ENCODE data around the gene NCAN.

The NCAN gene

DNA sequence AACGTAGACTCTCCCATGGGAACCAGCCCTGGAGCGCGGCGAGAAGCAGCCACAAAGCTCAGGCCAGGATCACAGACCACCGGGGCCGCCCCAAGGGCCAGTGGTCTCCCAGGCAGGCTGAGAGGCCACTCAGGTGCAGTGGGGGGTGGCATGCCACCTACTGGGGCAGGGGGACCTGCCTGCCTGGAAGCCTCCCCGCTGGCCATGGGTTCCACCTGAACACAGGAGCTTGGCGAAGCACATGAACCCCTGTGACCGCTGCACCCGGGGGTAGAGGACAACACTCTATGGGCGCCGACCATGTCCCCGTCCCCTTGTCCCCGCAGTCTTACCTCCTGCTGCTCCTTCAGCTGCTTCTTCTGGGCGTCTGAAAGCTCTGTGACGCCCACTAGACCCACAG, 68.1 kb downstream of the NCAN start:
- TF ChIP-seq, protein P1, sequence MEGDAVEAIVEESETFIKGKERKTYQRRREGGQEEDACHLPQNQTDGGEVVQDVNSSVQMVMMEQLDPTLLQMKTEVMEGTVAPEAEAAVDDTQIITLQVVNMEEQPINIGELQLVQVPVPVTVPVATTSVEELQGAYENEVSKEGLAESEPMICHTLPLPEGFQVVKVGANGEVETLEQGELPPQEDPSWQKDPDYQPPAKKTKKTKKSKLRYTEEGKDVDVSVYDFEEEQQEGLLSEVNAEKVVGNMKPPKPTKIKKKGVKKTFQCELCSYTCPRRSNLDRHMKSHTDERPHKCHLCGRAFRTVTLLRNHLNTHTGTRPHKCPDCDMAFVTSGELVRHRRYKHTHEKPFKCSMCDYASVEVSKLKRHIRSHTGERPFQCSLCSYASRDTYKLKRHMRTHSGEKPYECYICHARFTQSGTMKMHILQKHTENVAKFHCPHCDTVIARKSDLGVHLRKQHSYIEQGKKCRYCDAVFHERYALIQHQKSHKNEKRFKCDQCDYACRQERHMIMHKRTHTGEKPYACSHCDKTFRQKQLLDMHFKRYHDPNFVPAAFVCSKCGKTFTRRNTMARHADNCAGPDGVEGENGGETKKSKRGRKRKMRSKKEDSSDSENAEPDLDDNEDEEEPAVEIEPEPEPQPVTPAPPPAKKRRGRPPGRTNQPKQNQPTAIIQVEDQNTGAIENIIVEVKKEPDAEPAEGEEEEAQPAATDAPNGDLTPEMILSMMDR (IDR thresholded peaks at IDR 0.05; ENCODE audit: insufficient read depth, low read length, poor library complexity, severe bottlenecking), result no peak
- TF ChIP-seq EZH2phosphoT487 (conservative IDR thresholded peaks at IDR 0.05; ENCODE audit: low read length), result no peak
- H3K9me3 ChIP-seq (ENCODE audit: insufficient read depth, low read length), result no peaks in the 10 kb centered on the region

DNA sequence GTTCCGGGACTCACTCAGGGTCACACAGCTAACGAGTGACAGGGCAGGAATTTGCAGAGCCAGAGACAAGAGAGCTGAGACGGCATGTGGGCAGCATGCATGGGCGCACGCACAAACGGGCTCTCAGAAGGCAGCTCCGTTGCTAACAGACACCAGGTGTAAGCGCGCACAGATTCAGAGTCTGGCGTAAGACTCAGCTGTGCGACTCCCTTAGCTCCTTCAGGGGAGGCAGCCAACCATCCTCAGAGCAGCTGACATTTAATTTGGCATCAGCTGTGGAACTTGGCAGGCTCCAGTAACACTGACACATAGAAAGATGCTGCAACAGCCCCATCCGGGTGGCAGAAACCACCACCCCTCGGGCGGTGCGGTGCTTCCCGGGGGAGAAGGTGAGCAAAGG, 68.8 kb downstream of the NCAN start:
- no peaks in the 10 kb centered on the region for H3F3A ChIP-seq (ENCODE audit: insufficient read depth)
- H3K9me2 ChIP-seq (replicated peaks; ENCODE audit: insufficient read depth, low read length), result no peaks in the 10 kb centered on the region
- no peak overlapping the region for H3K27ac ChIP-seq (ENCODE audit: low read depth, low read length)
- no peak overlapping the region for H3K9ac ChIP-seq (ENCODE audit: low read length)
- H2AFZ ChIP-seq (ENCODE audit: low read depth, low read length, severe bottlenecking), result no peak overlapping the region
- H3K4me3 ChIP-seq (ENCODE audit: insufficient read depth, low read length, poor library complexity, severe bottlenecking), result no peak overlapping the region
- H3K36me3 ChIP-seq (ENCODE audit: low read length), result peaks cover 8% of the 10 kb centered on the region; the same call in 1 of the 2 replicates
- no peak for TF ChIP-seq EZH2phosphoT487 (conservative IDR thresholded peaks at IDR 0.05; ENCODE audit: low read length)
- TF ChIP-seq, protein P1 (IDR thresholded peaks at IDR 0.05; ENCODE audit: insufficient read depth, low read length, poor library complexity, severe bottlenecking), result no peak
- no peaks in the 10 kb centered on the region for H3K79me2 ChIP-seq (ENCODE audit: insufficient read depth, low read length)
- no peaks in the 10 kb centered on the region for H4K20me1 ChIP-seq (ENCODE audit: low read depth, low read length)
- H3K27me3 ChIP-seq (ENCODE audit: low read length), result no peaks in the 10 kb centered on the region
- no peak overlapping the region for H3K4me2 ChIP-seq (ENCODE audit: low read depth, low read length, poor library complexity, severe bottlenecking)
- H3K9me3 ChIP-seq (ENCODE audit: insufficient read depth, low read length), result no peaks in the 10 kb centered on the region

More for the DNA sequence above, 68.1 kb downstream of the NCAN start:
- H3K79me2 ChIP-seq (ENCODE audit: insufficient read depth, low read length), result no peaks in the 10 kb centered on the region
- no peaks in the 10 kb centered on the region for H3F3A ChIP-seq (ENCODE audit: insufficient read depth)
- H3K36me3 ChIP-seq (ENCODE audit: low read length), result peaks cover 6% of the 10 kb centered on the region; the same call in 1 of the 2 replicates
- H3K4me2 ChIP-seq (ENCODE audit: low read depth, low read length, poor library complexity, severe bottlenecking), result no peak overlapping the region
- no peak overlapping the region for H3K27ac ChIP-seq (ENCODE audit: low read depth, low read length)
- H3K27me3 ChIP-seq (ENCODE audit: low read length), result no peaks in the 10 kb centered on the region
- H2AFZ ChIP-seq (ENCODE audit: low read depth, low read length, severe bottlenecking), result no peak overlapping the region
- H3K9me2 ChIP-seq (replicated peaks; ENCODE audit: insufficient read depth, low read length), result no peaks in the 10 kb centered on the region
- no peak overlapping the region for H3K4me3 ChIP-seq (ENCODE audit: insufficient read depth, low read length, poor library complexity, severe bottlenecking)
- H3K9ac ChIP-seq (ENCODE audit: low read length), result no peak overlapping the region
- no peaks in the 10 kb centered on the region for H4K20me1 ChIP-seq (ENCODE audit: low read depth, low read length)

DNA sequence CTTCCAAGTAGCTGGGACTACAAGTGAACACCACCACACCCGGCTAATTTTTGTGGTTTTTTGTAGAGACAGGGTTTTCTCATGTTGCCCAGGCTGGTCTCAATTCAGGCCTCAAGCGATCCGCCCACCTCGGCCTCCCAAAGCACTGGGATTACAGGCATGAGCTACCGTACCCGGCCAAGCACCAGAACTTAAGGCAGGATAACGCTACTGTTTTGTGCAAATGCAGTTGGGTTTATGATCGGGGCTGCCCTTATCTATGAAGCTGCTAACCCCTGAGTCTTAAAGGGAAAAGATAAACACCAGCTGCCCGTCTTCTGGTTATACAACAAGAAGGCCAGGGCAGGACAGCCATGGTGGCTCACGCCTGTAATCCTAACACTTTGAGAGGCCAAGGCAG, 73.9 kb downstream of the NCAN start:
- peaks cover 11% of the 10 kb centered on the region; the same call in 1 of the 2 replicates for H3K36me3 ChIP-seq (ENCODE audit: low read length)
- no peak for TF ChIP-seq EZH2phosphoT487 (conservative IDR thresholded peaks at IDR 0.05; ENCODE audit: low read length)
- TF ChIP-seq, protein P1 (IDR thresholded peaks at IDR 0.05; ENCODE audit: insufficient read depth, low read length, poor library complexity, severe bottlenecking), result no peak
- H4K20me1 ChIP-seq (ENCODE audit: low read depth, low read length), result no peaks in the 10 kb centered on the region
- H3K4me3 ChIP-seq (ENCODE audit: insufficient read depth, low read length, poor library complexity, severe bottlenecking), result no peak overlapping the region
- no peaks in the 10 kb centered on the region for H3F3A ChIP-seq (ENCODE audit: insufficient read depth)
- H3K9me3 ChIP-seq (ENCODE audit: insufficient read depth, low read length), result no peaks in the 10 kb centered on the region
- H3K79me2 ChIP-seq (ENCODE audit: insufficient read depth, low read length), result no peaks in the 10 kb centered on the region
- no peak overlapping the region for H3K9ac ChIP-seq (ENCODE audit: low read length)
- H3K4me2 ChIP-seq (ENCODE audit: low read depth, low read length, poor library complexity, severe bottlenecking), result no peak overlapping the region
- no peak overlapping the region for H3K27ac ChIP-seq (ENCODE audit: low read depth, low read length)
- H3K27me3 ChIP-seq (ENCODE audit: low read length), result no peaks in the 10 kb centered on the region
- no peak overlapping the region for H2AFZ ChIP-seq (ENCODE audit: low read depth, low read length, severe bottlenecking)
- no peaks in the 10 kb centered on the region for H3K9me2 ChIP-seq (replicated peaks; ENCODE audit: insufficient read depth, low read length)
